DOHH2 (cell line): ENCODE measurements around the gene CNTD1.

ENCODE experiments used
- CTCF ChIP-seq: fragments of 200-600 bp; sonication (generic); IDR thresholded peaks from one replicate; pipeline ENCODE4 v1.5.1; 2014; ENCODE audit warnings: antibody characterized with exemption, mild to moderate bottlenecking, low read depth, low read length; ENCODE audit not compliant: poor library complexity, severe bottlenecking
- EZH2phosphoT487 ChIP-seq: fragments of 200-600 bp; sonication (generic); IDR thresholded peaks from 2 replicates; pipeline ENCODE4 v1.6.1; 2017; ENCODE audit warnings: borderline replicate concordance, mild to moderate bottlenecking, antibody characterized with exemption, low read length, moderate library complexity, mixed read lengths

DNA sequence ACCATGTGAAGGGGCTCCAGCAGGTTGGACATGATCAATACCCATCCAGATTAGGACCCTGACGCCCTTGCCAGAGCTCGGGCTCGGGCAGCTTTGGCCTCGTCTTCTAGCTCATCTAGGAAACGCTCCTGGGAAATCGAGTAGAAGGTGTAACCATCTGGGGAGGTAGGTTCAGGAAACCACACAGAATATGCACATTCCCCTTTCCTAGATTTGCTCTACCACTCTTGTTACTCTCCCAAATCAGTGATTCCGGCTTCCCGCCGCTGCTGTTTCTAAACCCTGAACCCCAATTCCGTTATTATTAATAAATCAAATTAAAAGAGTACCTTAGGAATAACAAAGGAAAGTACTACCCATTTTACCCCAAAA, 664 bp upstream of the CNTD1 start:
- TF ChIP-seq CTCF (no peak), EZH2phosphoT487 (no peak)
